Omental fat pad (tissue), 4 donors: Measurements from ENCODE around the gene MTG1. TPM values are rescaled to one million over a fixed set of nuclear protein-coding genes. Genes with fewer than 3 reads are reported as not detected.

Source experiments
- ATAC-seq: fragments of 150-250 bp; one replicate; pipeline ENCODE4 v1.9.1; 2016; ENCODE audit warnings: mild to moderate bottlenecking, moderate library complexity; ENCODE audit not compliant: low FRiP score
- DNase-seq: peaks from one replicate; pipeline ENCODE4 v3.0.0-alpha.2; 2019; ENCODE audit warnings: low spot score
- total RNA-seq, 4 donors: library from RNA; depleted of rRNA; stranded (reverse); fragments of >200 nt; gene quantifications; one replicate each; pipeline ENCODE4 v1.1.0, GENCODE V29; 2016
- TF ChIP-seq, protein P1 (sequence below), 3 donors: fragments of 450-650 bp; IDR thresholded peaks; one replicate each; pipeline ENCODE4 v1.5.1; 2016 to 2017; ENCODE audit warnings: antibody characterized with exemption in 3 of 3, mild to moderate bottlenecking in 3 of 3, moderate library complexity in 2 of 3

The MTG1 gene
- total RNA-seq, 4 donors from 2014 or later: 14.6 to 30.9 (median 21.3) TPM

DNA sequence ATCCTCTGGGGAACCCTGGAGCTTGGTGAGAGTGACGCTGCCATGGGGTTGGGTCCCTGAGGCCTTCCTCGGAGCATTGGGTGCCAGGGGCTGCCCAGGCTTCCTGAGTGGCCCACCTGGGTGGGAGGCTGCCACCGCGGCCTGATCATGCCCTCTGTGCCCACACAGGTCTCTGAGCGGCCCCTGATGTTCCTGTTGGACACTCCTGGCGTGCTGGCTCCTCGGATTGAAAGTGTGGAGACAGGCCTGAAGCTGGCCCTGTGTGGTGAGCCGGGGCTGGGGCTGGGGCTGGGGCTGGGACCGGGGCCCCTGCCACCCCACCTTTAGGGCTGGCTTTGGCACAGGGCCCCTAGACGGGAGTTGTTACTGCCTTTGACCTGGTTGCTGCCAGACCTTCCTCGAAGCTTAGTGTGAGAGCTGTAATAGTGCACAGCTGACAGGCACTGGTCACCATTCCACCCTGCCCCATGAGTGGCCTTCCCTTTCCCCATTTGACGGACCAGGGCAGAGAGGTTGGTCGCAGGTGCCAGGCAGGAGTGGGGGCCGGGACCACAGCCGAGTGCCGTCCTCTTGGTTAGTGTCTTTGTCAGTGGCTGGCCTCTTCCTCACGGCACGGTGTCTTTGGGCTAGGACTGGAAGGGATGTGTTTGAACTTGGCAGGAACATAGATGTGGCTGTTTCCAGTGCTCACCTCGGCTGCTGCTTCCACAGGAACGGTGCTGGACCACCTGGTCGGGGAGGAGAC lies 8.2 kb downstream of the MTG1 start:
- DNase-seq (no peak), ATAC-seq (no peak)
- TF ChIP-seq, protein P1, sequence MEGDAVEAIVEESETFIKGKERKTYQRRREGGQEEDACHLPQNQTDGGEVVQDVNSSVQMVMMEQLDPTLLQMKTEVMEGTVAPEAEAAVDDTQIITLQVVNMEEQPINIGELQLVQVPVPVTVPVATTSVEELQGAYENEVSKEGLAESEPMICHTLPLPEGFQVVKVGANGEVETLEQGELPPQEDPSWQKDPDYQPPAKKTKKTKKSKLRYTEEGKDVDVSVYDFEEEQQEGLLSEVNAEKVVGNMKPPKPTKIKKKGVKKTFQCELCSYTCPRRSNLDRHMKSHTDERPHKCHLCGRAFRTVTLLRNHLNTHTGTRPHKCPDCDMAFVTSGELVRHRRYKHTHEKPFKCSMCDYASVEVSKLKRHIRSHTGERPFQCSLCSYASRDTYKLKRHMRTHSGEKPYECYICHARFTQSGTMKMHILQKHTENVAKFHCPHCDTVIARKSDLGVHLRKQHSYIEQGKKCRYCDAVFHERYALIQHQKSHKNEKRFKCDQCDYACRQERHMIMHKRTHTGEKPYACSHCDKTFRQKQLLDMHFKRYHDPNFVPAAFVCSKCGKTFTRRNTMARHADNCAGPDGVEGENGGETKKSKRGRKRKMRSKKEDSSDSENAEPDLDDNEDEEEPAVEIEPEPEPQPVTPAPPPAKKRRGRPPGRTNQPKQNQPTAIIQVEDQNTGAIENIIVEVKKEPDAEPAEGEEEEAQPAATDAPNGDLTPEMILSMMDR (IDR thresholded peaks at IDR 0.05): no peak

DNA sequence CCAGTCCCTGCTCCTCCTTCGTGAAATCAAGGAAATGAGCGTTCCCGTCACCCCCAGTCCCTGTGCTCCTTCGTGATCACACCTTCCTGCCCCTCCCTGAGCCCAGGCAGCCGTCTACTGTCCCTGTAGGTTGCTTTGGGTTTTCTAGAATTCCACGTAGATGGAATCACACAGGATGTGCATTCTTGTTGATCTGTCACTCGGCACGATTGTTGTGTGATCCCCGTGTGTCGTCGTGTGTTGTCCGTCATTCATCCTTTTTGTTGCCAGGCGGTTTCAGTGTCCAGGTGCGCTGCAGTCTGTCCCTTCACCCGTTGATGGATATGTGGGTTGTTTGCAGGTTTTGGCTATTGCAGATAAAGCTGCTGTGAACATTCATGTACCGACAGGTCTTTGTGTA lies 9.4 kb downstream of the MTG1 start:
- ATAC-seq (no peak), DNase-seq (no peak)
- TF ChIP-seq, protein P1 (IDR thresholded peaks at IDR 0.05): no peak

DNA sequence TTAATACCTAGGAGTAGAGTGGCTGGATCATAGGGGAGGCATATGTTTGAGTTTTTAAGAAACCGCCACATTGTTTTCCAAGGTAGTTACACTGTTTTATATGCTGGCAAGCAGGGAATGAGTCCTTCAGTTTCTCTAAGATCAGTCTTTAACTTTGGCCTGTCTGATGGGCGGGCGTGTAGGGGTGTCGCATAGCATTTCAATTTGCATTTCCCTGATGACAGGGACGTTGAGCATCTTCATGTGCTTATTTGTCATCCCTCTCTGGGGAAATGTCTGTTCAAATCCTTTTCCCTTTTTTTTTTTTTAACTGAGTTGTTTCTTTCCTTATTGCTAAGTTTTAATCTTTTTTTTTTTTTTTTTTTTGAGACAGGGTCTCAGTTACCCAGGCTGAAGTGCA lies 9.8 kb downstream of the MTG1 start:
- TF ChIP-seq, protein P1 (IDR thresholded peaks at IDR 0.05): no peak
- ATAC-seq (no peak), DNase-seq (no peak)

DNA sequence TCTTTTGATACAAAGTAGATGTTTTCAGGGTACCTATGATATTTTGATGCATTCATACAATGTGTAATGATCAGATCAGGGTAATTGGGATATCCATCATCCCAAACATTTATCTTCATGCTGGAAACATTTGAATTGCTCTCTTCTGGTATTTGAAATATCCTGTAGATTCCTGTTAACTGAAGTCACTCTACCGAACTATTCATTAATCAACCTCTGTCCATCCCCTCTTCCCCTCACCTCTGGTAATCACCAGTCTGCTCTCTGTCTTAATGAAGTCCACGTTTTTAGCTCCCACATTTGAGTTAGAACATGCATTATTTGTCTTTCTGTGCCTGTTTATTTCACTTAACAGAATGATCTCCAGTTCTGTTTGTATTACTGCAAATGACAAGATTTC lies 11.3 kb downstream of the MTG1 start:
- DNase-seq: no peak
- TF ChIP-seq, protein P1 (IDR thresholded peaks at IDR 0.05): no peak
- ATAC-seq: no peak

DNA sequence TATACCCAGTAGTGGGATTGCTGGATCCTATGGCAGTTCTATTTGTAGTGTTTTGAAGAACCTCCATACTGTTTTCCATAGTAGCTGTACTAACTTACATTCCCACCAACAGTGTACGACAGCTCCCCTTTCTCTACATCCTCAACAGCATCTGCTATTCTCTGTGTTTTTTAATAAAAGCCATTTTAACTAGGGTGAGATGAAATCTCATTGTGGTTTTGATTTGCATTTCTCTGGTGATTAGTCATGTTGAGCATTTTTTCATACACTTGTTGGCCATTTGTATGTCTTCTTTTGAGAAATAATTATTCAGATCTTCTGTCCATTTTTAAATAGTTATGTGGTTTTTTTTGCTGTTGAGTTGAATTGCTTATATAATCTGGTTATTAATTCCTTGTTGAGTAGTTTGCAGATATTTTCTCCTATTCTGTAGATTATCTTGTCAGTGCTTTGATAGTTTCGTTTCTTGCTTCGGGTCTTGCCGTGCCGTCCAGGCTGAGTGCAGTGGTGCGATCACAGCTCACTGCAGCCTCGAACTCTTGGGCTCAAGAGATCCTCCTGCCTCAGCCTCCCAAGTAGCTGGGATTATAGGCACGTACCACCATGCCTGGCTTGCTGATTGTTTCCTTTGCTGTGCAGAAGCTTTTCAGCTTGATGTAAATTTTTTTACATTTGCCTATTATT lies 12.0 kb downstream of the MTG1 start:
- TF ChIP-seq, protein P1 (IDR thresholded peaks at IDR 0.05): no peak
- ATAC-seq (no peak), DNase-seq (no peak)

DNA sequence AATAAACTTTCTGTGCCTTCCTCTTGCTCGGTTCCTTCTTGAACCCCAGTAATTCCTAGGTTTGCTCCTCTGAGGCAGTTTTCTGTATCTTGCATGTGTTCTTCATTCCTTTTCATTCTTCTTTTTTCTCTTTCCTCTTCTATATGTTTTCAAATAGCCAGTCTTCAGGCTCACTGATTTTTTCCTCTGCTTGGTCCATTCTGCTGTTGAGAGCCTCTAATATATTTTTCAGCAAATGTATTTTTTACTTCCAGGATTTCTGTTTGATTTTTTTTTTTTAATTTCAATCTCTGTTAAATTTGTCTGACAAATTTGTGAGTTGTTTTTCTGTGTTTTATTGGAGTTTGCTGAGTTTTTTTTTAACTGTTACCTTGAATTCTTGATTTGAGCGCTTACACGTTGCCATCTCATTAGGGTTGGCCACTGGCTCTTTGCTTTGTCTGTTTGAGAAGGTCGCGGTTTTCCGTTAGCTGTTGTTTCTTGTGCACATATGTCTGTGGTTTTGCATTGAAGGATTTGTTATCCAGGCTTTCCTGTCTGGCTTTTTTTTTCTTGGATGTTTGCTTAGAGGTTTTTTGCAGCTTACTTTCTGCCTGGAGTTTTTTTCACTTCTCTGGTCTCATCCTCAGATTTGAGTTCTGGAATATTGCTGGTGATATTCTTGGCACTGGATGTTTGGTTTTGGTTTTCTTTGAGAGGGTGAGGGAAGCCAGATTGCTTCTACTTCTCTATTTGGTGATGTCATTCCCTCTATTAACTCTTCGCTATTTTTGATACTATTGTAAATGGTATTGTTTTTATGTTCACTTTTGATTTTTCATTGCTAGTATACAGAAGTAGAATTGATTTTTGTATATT lies 17.8 kb downstream of the MTG1 start:
- DNase-seq (no peak), ATAC-seq (no peak)
- TF ChIP-seq, protein P1 (IDR thresholded peaks at IDR 0.05): no peak
